Left ventricle myocardium inferior (tissue), 1 donor: ENCODE measurements around the gene CPNE5. TPM values are rescaled to one million over a fixed set of nuclear protein-coding genes. Genes with fewer than 3 reads are reported as not detected.

Experiments
- DNase-seq: peaks from one replicate; pipeline ENCODE4 v3.0.0-alpha.2; 2020
- H3K27ac ChIP-seq: fragments of 200-600 bp; replicated peaks from 2 replicates; pipeline ENCODE4 v1.8.0; 2021
- H3K27me3 ChIP-seq: fragments of 200-600 bp; 2 replicates; pipeline ENCODE4 v1.8.0; 2021; ENCODE audit warnings: low read depth
- H3K36me3 ChIP-seq: fragments of 200-600 bp; 2 replicates; pipeline ENCODE4 v1.8.0; 2021
- H3K4me1 ChIP-seq: fragments of 200-600 bp; 2 replicates; pipeline ENCODE4 v1.8.0; 2021
- H3K4me3 ChIP-seq: fragments of 200-600 bp; 2 replicates; pipeline ENCODE4 v1.8.0; 2021; ENCODE audit warnings: mild to moderate bottlenecking, moderate library complexity
- H3K9me3 ChIP-seq: fragments of 200-600 bp; replicated peaks from 2 replicates; pipeline ENCODE4 v1.8.0; 2021
- CTCF ChIP-seq: fragments of 200-600 bp; IDR thresholded peaks from 2 replicates; pipeline ENCODE4 v1.8.0; 2021; ENCODE audit warnings: antibody characterized with exemption, mild to moderate bottlenecking, borderline replicate concordance
- intact Hi-C: fragments of 100-400 bp; cut with micrococcal nuclease; formaldehyde crosslinking; loops from one replicate; pipeline ENCODE4 v1.11.0; 2022
- total RNA-seq: library from RNA; stranded (reverse); fragmentation: NEBNext Ultra II Directional; extraction: Animal tissue kit (Norgen Biotek cat#: 25700); gene quantifications from one replicate; pipeline ENCODE4 v1.2.1, GENCODE V29; 2021
- donor health status: DM: no; HTN: yes; CAD: no; lungs with severe emphysema.

The CPNE5 gene
- total RNA-seq, 1 donor from 2014 or later: 26.5 TPM

- no peak for TF ChIP-seq CTCF
- Histone ChIP-seq H3K4me1 (peaks cover 4% of the 10 kb centered on the region), H3K27me3 (no peaks in the 10 kb centered on the region), H3K27ac (no peak overlapping the region), H3K4me3 (no peak overlapping the region), H3K9me3 (no peaks in the 10 kb centered on the region), H3K36me3 (no peaks in the 10 kb centered on the region)
- intact Hi-C loops: no loop called here
- no peak for DNase-seq
Observed at GRCh38 chr6:36721369-36722140, 117.7 kb downstream of the CPNE5 start.

GRCh38 chr6:36720251-36721141 lies 118.7 kb downstream of the CPNE5 start:
- DNase-seq: no peak
- TF ChIP-seq CTCF: no peak

GRCh38 chr6:36719126-36719525 lies 120.1 kb downstream of the CPNE5 start:
- intact Hi-C loops: no loop called here
- Histone ChIP-seq H3K9me3 (no peaks in the 10 kb centered on the region), H3K4me3 (no peak overlapping the region), H3K27me3 (no peaks in the 10 kb centered on the region), H3K27ac (no peak overlapping the region), H3K4me1 (no peaks in the 10 kb centered on the region), H3K36me3 (no peaks in the 10 kb centered on the region)
- no peak for TF ChIP-seq CTCF
- DNase-seq: no peak

More at GRCh38 chr6:36720251-36721141, 118.7 kb downstream of the CPNE5 start:
- no peak overlapping the region for H3K4me3 ChIP-seq
- no peaks in the 10 kb centered on the region for H3K27me3 ChIP-seq
- intact Hi-C loops: no loop called here
- H3K4me1 ChIP-seq: no peaks in the 10 kb centered on the region
- H3K27ac ChIP-seq: no peak overlapping the region
- no peaks in the 10 kb centered on the region for H3K9me3 ChIP-seq
- no peaks in the 10 kb centered on the region for H3K36me3 ChIP-seq

GRCh38 chr6:36718560-36718959 lies 120.7 kb downstream of the CPNE5 start:
- DNase-seq: no peak
- intact Hi-C loops: no loop called here
- Histone ChIP-seq H3K4me3 (no peak overlapping the region), H3K36me3 (no peaks in the 10 kb centered on the region), H3K27ac (no peak overlapping the region), H3K9me3 (no peaks in the 10 kb centered on the region), H3K27me3 (no peaks in the 10 kb centered on the region), H3K4me1 (no peaks in the 10 kb centered on the region)
- no peak for TF ChIP-seq CTCF

- Histone ChIP-seq H3K4me3 (no peak overlapping the region), H3K27ac (no peak overlapping the region), H3K9me3 (no peaks in the 10 kb centered on the region), H3K4me1 (no peaks in the 10 kb centered on the region), H3K27me3 (no peaks in the 10 kb centered on the region), H3K36me3 (no peaks in the 10 kb centered on the region)
- intact Hi-C loops: no loop called here
- TF ChIP-seq CTCF: no peak
- no peak for DNase-seq
Observed at GRCh38 chr6:36717871-36718540, 121.2 kb downstream of the CPNE5 start.
